ENCODE results near the gene FOXA2. TPM values are rescaled to one million over a fixed set of nuclear protein-coding genes. Genes with fewer than 3 reads are reported as not detected.
A peak's percentile ranks its signal among the peaks of the same experiment; 100 is the strongest.

The FOXA2 gene
- total RNA-seq, 2 donors from 2014 or later: 86.7 to 123 TPM

GRCh38 chr20:22575087-22575721 is 9.2 kb downstream of the FOXA2 start:
- Histone ChIP-seq H3K4me1 (ENCODE audit: control insufficient read depth, insufficient read depth, low read length) (peaks cover 30% of the 10 kb centered on the region), H3K27ac (ENCODE audit: low read depth, low read length) (no peak overlapping the region), H3K4me3 (ENCODE audit: low read length) (peak overlapping the region; percentile 94), H3K27me3 (ENCODE audit: control insufficient read depth, insufficient read depth, low read length, poor library complexity, severe bottlenecking) (peaks cover 21% of the 10 kb centered on the region), H3K36me3 (ENCODE audit: control insufficient read depth, insufficient read depth, low read length) (peaks cover 12% of the 10 kb centered on the region), H3K9ac (ENCODE audit: extremely low read depth, low read length, poor library complexity, severe bottlenecking) (peak overlapping the region; percentile 98), H3K9me3 (ENCODE audit: control insufficient read depth, low read length) (no peaks in the 10 kb centered on the region)
- Mint-ChIP-seq H3K27me3 (ENCODE audit: insufficient read depth) (peaks cover 76% of the 10 kb centered on the region), H3K9me3 (no peaks in the 10 kb centered on the region), H3K4me1 (peaks cover 60% of the 10 kb centered on the region), H3K4me3 (peak overlapping the region; percentile 100), H3K36me3 (ENCODE audit: low read depth) (peaks cover 9% of the 10 kb centered on the region), H3K27ac (peak overlapping the region; percentile 100)
- TF ChIP-seq, protein P1, sequence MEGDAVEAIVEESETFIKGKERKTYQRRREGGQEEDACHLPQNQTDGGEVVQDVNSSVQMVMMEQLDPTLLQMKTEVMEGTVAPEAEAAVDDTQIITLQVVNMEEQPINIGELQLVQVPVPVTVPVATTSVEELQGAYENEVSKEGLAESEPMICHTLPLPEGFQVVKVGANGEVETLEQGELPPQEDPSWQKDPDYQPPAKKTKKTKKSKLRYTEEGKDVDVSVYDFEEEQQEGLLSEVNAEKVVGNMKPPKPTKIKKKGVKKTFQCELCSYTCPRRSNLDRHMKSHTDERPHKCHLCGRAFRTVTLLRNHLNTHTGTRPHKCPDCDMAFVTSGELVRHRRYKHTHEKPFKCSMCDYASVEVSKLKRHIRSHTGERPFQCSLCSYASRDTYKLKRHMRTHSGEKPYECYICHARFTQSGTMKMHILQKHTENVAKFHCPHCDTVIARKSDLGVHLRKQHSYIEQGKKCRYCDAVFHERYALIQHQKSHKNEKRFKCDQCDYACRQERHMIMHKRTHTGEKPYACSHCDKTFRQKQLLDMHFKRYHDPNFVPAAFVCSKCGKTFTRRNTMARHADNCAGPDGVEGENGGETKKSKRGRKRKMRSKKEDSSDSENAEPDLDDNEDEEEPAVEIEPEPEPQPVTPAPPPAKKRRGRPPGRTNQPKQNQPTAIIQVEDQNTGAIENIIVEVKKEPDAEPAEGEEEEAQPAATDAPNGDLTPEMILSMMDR (conservative IDR thresholded peaks at IDR 0.05): no peak
- peak; percentile 78 for DNase-seq
- WGBS, 2 experiments (ENCODE audit: insufficient coverage in 1 of 2, insufficient read length in 1 of 2): 0 to 1% methylated on average over 2 to 9 of the region's 9 CpGs

GRCh38 chr20:22574545-22575086 is 9.8 kb downstream of the FOXA2 start:
- TF ChIP-seq, protein P1 (conservative IDR thresholded peaks at IDR 0.05): peak; percentile 49

DNA sequence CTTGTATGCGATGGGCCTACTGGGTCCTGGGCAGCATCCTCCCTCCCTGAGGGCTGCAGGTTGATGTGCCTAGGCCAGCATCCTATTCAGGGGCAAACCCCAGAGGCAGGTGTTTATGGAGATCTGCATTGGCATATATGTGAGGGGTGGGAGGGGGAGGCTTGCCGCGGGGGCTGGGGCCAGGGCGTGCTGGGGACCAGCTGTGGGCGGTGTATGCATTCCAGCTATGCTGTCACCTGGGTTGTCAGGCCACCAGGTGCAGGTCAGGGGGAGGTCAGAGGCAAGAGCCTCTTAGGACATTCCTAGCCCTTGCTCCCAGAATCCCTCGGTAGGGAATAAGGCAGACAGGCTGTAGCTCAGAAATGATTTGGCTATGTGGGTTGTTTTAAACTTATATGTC is 11.9 kb downstream of the FOXA2 start:
- no peak overlapping the region for H3K4me3 ChIP-seq (ENCODE audit: low read length)
- 49% methylated on average over 6 of the region's 6 CpGs; no CpG with 5 or more reads in 1 of the 2 experiments for WGBS, 2 experiments (ENCODE audit: insufficient coverage in 1 of 2, insufficient read length in 1 of 2)
- H3K9me3 ChIP-seq (ENCODE audit: control insufficient read depth, low read length): no peaks in the 10 kb centered on the region
- peaks cover 31% of the 10 kb centered on the region for H3K27me3 ChIP-seq (ENCODE audit: control insufficient read depth, insufficient read depth, low read length, poor library complexity, severe bottlenecking)
- Mint-ChIP-seq H3K4me1 (peaks cover 70% of the 10 kb centered on the region), H3K9me3 (no peaks in the 10 kb centered on the region), H3K4me3 (peak overlapping the region; percentile 34), H3K36me3 (ENCODE audit: low read depth) (peaks cover 3% of the 10 kb centered on the region), H3K27me3 (ENCODE audit: insufficient read depth) (peaks cover 76% of the 10 kb centered on the region), H3K27ac (peak overlapping the region; percentile 91)
- peak; percentile 58 for DNase-seq
- H3K4me1 ChIP-seq (ENCODE audit: control insufficient read depth, insufficient read depth, low read length): peaks cover 49% of the 10 kb centered on the region
- no peak overlapping the region for H3K27ac ChIP-seq (ENCODE audit: low read depth, low read length)
- H3K36me3 ChIP-seq (ENCODE audit: control insufficient read depth, insufficient read depth, low read length): peaks cover 15% of the 10 kb centered on the region
- TF ChIP-seq, protein P1 (conservative IDR thresholded peaks at IDR 0.05): no peak
- no peak overlapping the region for H3K9ac ChIP-seq (ENCODE audit: extremely low read depth, low read length, poor library complexity, severe bottlenecking)

More at GRCh38 chr20:22574545-22575086, 9.8 kb downstream of the FOXA2 start:
- peaks cover 76% of the 10 kb centered on the region for H3K27me3 Mint-ChIP-seq (ENCODE audit: insufficient read depth)
- peak; percentile 89 for DNase-seq
- peaks cover 36% of the 10 kb centered on the region for H3K4me1 ChIP-seq (ENCODE audit: control insufficient read depth, insufficient read depth, low read length)
- WGBS, 2 experiments (ENCODE audit: insufficient coverage in 1 of 2, insufficient read length in 1 of 2): 12 to 13% methylated on average over 3 to 4 of the region's 4 CpGs
- peaks cover 4% of the 10 kb centered on the region for H3K36me3 Mint-ChIP-seq (ENCODE audit: low read depth)
- peak overlapping the region; percentile 98 for H3K9ac ChIP-seq (ENCODE audit: extremely low read depth, low read length, poor library complexity, severe bottlenecking)
- peaks cover 26% of the 10 kb centered on the region for H3K27me3 ChIP-seq (ENCODE audit: control insufficient read depth, insufficient read depth, low read length, poor library complexity, severe bottlenecking)
- H3K4me1 Mint-ChIP-seq: peaks cover 59% of the 10 kb centered on the region
- H3K36me3 ChIP-seq (ENCODE audit: control insufficient read depth, insufficient read depth, low read length): peaks cover 8% of the 10 kb centered on the region
- H3K9me3 Mint-ChIP-seq: no peaks in the 10 kb centered on the region
- no peaks in the 10 kb centered on the region for H3K9me3 ChIP-seq (ENCODE audit: control insufficient read depth, low read length)
- peak overlapping the region; percentile 94 for H3K4me3 ChIP-seq (ENCODE audit: low read length)
- no peak overlapping the region for H3K27ac ChIP-seq (ENCODE audit: low read depth, low read length)
- H3K4me3 Mint-ChIP-seq: peak overlapping the region; percentile 100
- peak overlapping the region; percentile 100 for H3K27ac Mint-ChIP-seq
